ENCODE data around the gene PNPLA7. TPM values are rescaled to one million over a fixed set of nuclear protein-coding genes. Genes with fewer than 3 reads are reported as not detected.

PNPLA7 gene
- total and polyA plus RNA-seq, 2 donors (not counting 1 experiment from before 2014, with no cell fraction given) = 18.7 to 29.9 TPM

DNA sequence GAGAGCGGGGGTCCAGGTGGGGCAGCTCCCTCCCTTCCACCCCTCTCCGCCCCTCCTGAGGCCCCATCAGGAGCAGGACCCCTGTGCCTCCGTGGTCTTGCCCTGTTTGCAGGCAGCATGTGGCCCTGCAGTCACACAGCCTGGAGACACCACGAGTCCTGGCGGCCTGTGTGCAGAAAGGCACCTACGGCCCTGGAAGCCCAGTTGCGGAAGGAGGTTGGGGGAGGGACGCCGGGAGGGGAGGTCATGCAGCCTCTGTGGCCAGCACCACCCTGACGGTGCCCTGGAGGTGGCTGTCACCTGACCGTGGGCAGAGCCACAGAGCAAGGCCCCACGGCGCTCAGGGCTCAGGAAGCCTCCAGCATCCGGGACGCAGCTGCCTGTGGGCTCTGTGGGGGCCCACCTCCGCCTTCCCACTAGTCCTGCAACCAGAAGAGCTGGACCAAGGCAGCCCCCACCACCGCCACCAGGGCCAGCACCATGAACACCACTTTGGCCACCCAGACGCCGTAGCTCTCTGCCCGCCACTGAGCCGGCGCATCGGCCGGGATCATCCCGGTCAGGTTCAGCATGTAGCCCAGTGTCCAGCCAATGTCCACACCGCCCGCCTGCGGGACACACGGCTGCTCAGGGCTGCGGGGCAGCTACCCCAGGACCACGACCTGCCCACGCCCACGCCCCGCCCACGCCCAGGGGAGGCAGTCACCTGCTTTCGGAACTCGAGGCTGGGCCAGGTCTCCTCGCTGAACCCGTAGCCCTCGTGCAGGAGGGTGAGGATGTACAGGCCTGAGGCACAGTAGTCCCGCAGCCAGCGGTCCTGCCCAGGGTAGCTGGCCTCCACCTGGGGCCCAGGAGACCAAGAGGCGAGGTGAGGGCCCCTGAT lies 115.5 kb downstream of the PNPLA7 start:
- Histone ChIP-seq H3K27ac (ENCODE audit: low read length in 2 of 2) (no peak overlapping the region), H3K4me2 (replicated peaks; ENCODE audit: low read depth, low read length, poor library complexity, severe bottlenecking) (no peak overlapping the region), H3K4me1 (ENCODE audit: control insufficient read depth in 2 of 2, insufficient read depth in 2 of 2, low read length in 2 of 2) (peaks cover 15 to 16% of the 10 kb centered on the region in 2 donors), H3K4me3 (ENCODE audit: control extremely low read depth in 1 of 5, extremely low read depth in 1 of 5, insufficient read depth in 1 of 5, low read depth in 2 of 5, low read length in 4 of 5) (no peak overlapping the region), H2AFZ (ENCODE audit: insufficient read depth, low read depth, low read length, poor library complexity, severe bottlenecking) (no peak overlapping the region), H3K27me3 (replicated peaks in 1 of 4; ENCODE audit: control extremely low read depth in 1 of 4, control insufficient read depth in 3 of 4, insufficient read depth in 4 of 4, low read length in 3 of 4) (peaks cover 0 to 28% (median 8%) of the 10 kb centered on the region in 4 experiments), H3K9me3 (ENCODE audit: control extremely low read depth in 1 of 3, control insufficient read depth in 2 of 3, insufficient read depth in 1 of 3, low read length in 2 of 3) (peaks cover 0 to 13% (median 0%) of the 10 kb centered on the region in 3 donors), H3K9ac (ENCODE audit: low read length) (no peak overlapping the region), H3K79me2 (ENCODE audit: control insufficient read depth, insufficient read depth, low read length) (no peaks in the 10 kb centered on the region), H3K36me3 (replicated peaks in 1 of 2; ENCODE audit: control extremely low read depth in 1 of 2, control insufficient read depth in 1 of 2, extremely low read depth in 1 of 2, insufficient read depth in 2 of 2, low read length in 1 of 2) (no peaks in the 10 kb centered on the region), H4K20me1 (ENCODE audit: control insufficient read depth, insufficient read depth, low read length, poor library complexity, severe bottlenecking) (no peaks in the 10 kb centered on the region)
- no peak overlapping the region for H3K4me3 Mint-ChIP-seq
- H3K27ac Mint-ChIP-seq = no peak overlapping the region
- H3K27me3 Mint-ChIP-seq = no peaks in the 10 kb centered on the region
- DNase-seq (no peak), ATAC-seq (ENCODE audit: low read depth) (no peak)
- CTCF ChIA-PET = no interaction called here
- TF ChIP-seq, protein P1, sequence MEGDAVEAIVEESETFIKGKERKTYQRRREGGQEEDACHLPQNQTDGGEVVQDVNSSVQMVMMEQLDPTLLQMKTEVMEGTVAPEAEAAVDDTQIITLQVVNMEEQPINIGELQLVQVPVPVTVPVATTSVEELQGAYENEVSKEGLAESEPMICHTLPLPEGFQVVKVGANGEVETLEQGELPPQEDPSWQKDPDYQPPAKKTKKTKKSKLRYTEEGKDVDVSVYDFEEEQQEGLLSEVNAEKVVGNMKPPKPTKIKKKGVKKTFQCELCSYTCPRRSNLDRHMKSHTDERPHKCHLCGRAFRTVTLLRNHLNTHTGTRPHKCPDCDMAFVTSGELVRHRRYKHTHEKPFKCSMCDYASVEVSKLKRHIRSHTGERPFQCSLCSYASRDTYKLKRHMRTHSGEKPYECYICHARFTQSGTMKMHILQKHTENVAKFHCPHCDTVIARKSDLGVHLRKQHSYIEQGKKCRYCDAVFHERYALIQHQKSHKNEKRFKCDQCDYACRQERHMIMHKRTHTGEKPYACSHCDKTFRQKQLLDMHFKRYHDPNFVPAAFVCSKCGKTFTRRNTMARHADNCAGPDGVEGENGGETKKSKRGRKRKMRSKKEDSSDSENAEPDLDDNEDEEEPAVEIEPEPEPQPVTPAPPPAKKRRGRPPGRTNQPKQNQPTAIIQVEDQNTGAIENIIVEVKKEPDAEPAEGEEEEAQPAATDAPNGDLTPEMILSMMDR (IDR thresholded peaks at IDR 0.05) = no peak
- no peak for TF ChIP-seq EZH2 (IDR thresholded peaks at IDR 0.05; ENCODE audit: borderline replicate concordance, insufficient read depth, low read depth, low read length, poor library complexity, severe bottlenecking)
- H3K9me3 Mint-ChIP-seq (ENCODE audit: insufficient read depth) = no peaks in the 10 kb centered on the region
- H3K4me1 Mint-ChIP-seq = peaks cover 3% of the 10 kb centered on the region
- POLR2A ChIA-PET = no interaction called here
- WGBS (ENCODE audit: insufficient coverage) = 67% methylated on average over 42 of the region's 43 CpGs
- intact Hi-C loops (cut with micrococcal nuclease) = no loop called here

GRCh38 chr9:137433916-137434431 lies 116.2 kb downstream of the PNPLA7 start:
- no peak overlapping the region for H3K27ac ChIP-seq (ENCODE audit: low read length in 2 of 2)
- Mint-ChIP-seq H3K4me3 (no peak overlapping the region), H3K4me1 (peaks cover 7% of the 10 kb centered on the region), H3K27ac (no peak overlapping the region), H3K9me3 (ENCODE audit: insufficient read depth) (no peaks in the 10 kb centered on the region), H3K27me3 (no peaks in the 10 kb centered on the region)
- no peak for ATAC-seq (ENCODE audit: low read depth)
- peaks cover 0 to 13% (median 0%) of the 10 kb centered on the region in 3 donors for H3K9me3 ChIP-seq (ENCODE audit: control extremely low read depth in 1 of 3, control insufficient read depth in 2 of 3, insufficient read depth in 1 of 3, low read length in 2 of 3)
- no peak overlapping the region for H3K4me2 ChIP-seq (replicated peaks; ENCODE audit: low read depth, low read length, poor library complexity, severe bottlenecking)
- H2AFZ ChIP-seq (ENCODE audit: insufficient read depth, low read depth, low read length, poor library complexity, severe bottlenecking) = no peak overlapping the region
- peaks cover 0 to 35% (median 8%) of the 10 kb centered on the region in 4 experiments for H3K27me3 ChIP-seq (replicated peaks in 1 of 4; ENCODE audit: control extremely low read depth in 1 of 4, control insufficient read depth in 3 of 4, insufficient read depth in 4 of 4, low read length in 3 of 4)
- ChIA-PET POLR2A (interaction anchor here (0.7 kb wide), 1 partner anchor 64 kb away, joined by 3 read pairs; no protein-coding TSS in a partner anchor), CTCF (no interaction called here)
- no peak for DNase-seq
- H4K20me1 ChIP-seq (ENCODE audit: control insufficient read depth, insufficient read depth, low read length, poor library complexity, severe bottlenecking) = no peaks in the 10 kb centered on the region
- 88% methylated on average over 20 of the region's 26 CpGs for WGBS (ENCODE audit: insufficient coverage)
- intact Hi-C loops (cut with micrococcal nuclease) = no loop called here
- TF ChIP-seq, protein P1 (IDR thresholded peaks at IDR 0.05) = no peak
- TF ChIP-seq EZH2 (IDR thresholded peaks at IDR 0.05; ENCODE audit: borderline replicate concordance, insufficient read depth, low read depth, low read length, poor library complexity, severe bottlenecking) = no peak
- H3K79me2 ChIP-seq (ENCODE audit: control insufficient read depth, insufficient read depth, low read length) = no peaks in the 10 kb centered on the region
- H3K4me3 ChIP-seq (ENCODE audit: control extremely low read depth in 1 of 5, extremely low read depth in 1 of 5, insufficient read depth in 1 of 5, low read depth in 2 of 5, low read length in 4 of 5) = no peak overlapping the region
- peaks cover 22 to 23% of the 10 kb centered on the region in 2 donors for H3K4me1 ChIP-seq (ENCODE audit: control insufficient read depth in 2 of 2, insufficient read depth in 2 of 2, low read length in 2 of 2)
- H3K9ac ChIP-seq (ENCODE audit: low read length) = no peak overlapping the region
- H3K36me3 ChIP-seq (replicated peaks in 1 of 2; ENCODE audit: control extremely low read depth in 1 of 2, control insufficient read depth in 1 of 2, extremely low read depth in 1 of 2, insufficient read depth in 2 of 2, low read length in 1 of 2) = no peaks in the 10 kb centered on the region

Data from B cell (primary cell).